Activated naive CD8-positive, alpha-beta T cell (primary cell): Measurements from ENCODE around the gene NEU2.

Experiments
- H3K27ac Mint-ChIP-seq: one replicate; pipeline ENCODE4 v1.8.0; 2021; ENCODE audit warnings: mixed read lengths
- H3K27me3 Mint-ChIP-seq: one replicate; pipeline ENCODE4 v1.8.0; 2021; ENCODE audit warnings: mixed read lengths
- H3K36me3 Mint-ChIP-seq: one replicate; pipeline ENCODE4 v1.8.0; 2021; ENCODE audit warnings: mixed read lengths
- H3K4me1 Mint-ChIP-seq: one replicate; pipeline ENCODE4 v1.8.0; 2021; ENCODE audit warnings: low read depth, mixed read lengths
- H3K4me3 Mint-ChIP-seq: one replicate; pipeline ENCODE4 v1.8.0; 2021; ENCODE audit warnings: mild to moderate bottlenecking, mixed read lengths
- H3K9me3 Mint-ChIP-seq: one replicate; pipeline ENCODE4 v1.8.0; 2021; ENCODE audit warnings: low read depth, mixed read lengths

The NEU2 gene

DNA sequence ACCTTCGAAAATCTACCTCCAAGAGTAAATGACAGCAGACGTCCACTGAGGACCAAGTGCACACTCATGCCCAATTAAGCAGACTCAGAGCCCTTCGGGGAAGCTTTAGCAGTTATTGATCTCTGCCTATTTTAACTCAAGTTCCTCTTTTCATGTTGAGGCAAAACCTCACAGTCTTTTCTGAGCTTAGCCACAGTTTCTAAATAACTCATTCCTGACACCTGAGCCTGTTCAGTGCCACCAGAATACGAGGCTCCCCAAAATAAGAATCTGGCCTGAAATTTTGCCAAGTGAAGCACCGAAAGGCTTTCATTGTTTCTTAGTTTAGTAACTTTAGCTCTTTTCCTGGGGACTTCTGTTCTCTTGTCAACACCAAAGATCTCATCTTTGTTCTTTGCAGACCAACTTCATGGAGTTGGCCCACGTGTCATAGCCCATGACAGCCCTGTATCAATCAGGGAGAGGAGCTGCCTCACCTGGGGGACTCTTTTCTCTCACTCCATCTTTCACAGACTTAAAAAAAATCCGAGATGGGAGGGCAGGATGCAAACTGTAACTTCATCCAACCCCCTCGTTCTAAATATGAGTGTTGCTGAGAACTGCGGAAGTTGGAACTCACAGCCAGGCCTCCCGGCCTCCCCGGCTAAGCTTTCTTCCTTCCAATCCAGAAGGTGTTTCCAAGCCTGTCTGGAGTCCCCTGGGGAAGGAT lies 49.9 kb downstream of the NEU2 start:
- Mint-ChIP-seq H3K27ac (peak overlapping the region; percentile 84), H3K4me3 (peak overlapping the region; percentile 58), H3K9me3 (no peaks in the 10 kb centered on the region), H3K27me3 (no peaks in the 10 kb centered on the region), H3K36me3 (peaks cover 23% of the 10 kb centered on the region), H3K4me1 (peaks cover 89% of the 10 kb centered on the region)

DNA sequence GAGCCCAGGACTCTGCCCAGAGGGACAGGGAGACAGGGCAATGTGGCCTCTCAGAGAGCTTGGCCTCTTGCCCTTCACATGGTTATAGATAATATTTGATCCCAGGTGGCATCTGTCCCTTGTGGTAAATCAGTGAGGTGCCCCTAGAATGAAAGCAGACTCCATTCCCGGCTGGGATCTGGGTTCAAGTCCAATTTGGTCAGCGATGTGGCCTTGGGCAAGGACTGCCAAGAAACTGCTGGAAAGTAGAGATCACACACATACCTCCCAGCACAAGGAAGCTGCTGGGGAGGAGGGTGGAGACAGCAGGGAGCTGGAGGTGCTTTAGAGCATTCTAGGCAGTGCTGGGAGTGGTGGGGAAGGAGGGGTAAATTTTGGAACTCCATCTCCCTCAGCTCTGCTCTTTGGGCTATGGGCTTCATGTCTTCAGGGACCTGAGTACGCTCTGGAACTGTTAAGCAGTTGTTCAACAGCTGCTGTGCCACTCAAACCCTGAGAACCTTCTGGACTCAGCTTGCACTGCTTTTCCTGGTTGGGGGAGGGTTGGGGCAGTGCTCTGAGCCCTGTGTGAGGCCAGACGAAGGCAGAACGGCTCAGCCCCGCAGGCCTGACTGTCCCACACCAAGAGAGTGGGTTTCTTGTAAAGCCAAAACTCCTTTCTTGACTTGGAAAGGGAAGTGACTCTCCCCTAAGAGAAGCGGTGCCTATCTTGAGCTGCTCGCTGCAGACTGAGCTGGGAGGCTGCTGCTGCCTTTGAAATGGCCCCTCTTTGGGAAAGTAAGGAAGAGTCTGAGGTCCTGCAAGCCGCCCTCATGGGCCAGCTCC lies 50.7 kb downstream of the NEU2 start:
- H3K4me3 Mint-ChIP-seq: peak overlapping the region; percentile 78
- peak overlapping the region; percentile 84 for H3K27ac Mint-ChIP-seq
- no peaks in the 10 kb centered on the region for H3K27me3 Mint-ChIP-seq
- no peaks in the 10 kb centered on the region for H3K9me3 Mint-ChIP-seq
- H3K4me1 Mint-ChIP-seq: peaks cover 85% of the 10 kb centered on the region
- H3K36me3 Mint-ChIP-seq: peaks cover 23% of the 10 kb centered on the region

DNA sequence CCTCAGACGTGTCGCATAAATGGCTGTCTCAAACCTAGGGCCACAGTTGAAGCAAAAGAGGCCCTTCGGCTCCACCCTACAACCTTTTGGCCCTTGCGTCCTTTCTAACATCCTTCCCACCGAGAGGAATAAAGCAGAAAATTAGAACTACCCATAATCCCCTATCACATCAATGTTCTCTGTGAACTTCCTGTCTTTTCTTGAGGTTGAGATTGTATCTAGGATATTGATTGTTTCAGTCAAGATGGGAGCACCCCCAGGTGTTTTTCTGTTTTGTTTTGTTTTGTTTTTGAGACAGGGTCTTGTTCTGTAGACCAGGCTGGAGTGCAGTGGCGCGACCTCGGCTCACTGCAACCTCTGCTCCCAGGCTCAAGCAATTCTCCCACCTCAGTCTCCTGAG lies 51.3 kb downstream of the NEU2 start:
- Mint-ChIP-seq H3K4me3 (peak overlapping the region; percentile 78), H3K27ac (peak overlapping the region; percentile 72), H3K27me3 (no peaks in the 10 kb centered on the region), H3K36me3 (peaks cover 27% of the 10 kb centered on the region), H3K9me3 (no peaks in the 10 kb centered on the region), H3K4me1 (peaks cover 83% of the 10 kb centered on the region)

DNA sequence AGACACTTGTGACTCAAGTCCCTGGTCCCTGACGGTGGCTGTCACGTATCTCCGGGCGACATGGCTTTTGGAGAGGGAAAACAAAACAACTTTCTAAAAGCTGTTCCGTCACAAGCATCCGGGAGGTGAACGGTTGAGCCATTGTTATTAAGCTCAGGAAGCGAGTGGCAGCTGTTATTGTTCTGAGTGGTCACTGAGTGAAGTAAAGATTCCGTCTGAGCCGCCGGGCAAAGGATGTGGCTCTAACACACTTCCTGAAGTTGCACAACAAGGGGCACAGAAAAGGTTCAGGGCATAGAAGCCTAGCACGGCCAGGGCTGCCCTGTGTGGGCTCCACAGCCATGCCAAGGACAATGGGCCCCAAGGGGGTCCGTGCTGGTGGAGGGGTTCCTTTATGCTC lies 52.0 kb downstream of the NEU2 start:
- Mint-ChIP-seq H3K27me3 (no peaks in the 10 kb centered on the region), H3K9me3 (no peaks in the 10 kb centered on the region), H3K4me3 (peak overlapping the region; percentile 78), H3K36me3 (peaks cover 21% of the 10 kb centered on the region), H3K27ac (peak overlapping the region; percentile 72), H3K4me1 (peaks cover 76% of the 10 kb centered on the region)
